ENCODE measurements around the gene CLCNKA. TPM values are rescaled to one million over a fixed set of nuclear protein-coding genes. Genes with fewer than 3 reads are reported as not detected.
A peak's percentile ranks its signal among the peaks of the same experiment; 100 is the strongest.

The CLCNKA gene
- total RNA-seq, 4 donors from 2014 or later, result 2.9 TPM; not detected in 3

DNA sequence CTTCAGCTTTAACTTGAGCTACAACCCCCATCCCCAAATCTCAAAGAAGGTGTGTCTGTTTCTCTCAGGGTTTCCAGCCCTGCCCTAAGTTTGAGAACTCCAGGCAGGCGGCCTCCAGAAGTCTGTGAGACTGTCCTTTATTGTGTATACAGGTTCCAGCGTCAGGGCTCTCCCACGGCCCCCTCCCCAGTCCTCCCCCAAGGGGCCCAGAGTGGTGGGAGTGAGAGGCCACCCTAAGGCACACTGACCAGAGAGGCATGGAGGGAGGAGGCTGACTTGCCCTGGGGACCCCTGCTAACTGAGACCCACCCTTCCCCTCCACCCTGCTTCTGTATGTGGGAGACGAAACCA is 8.0 kb upstream of the CLCNKA start:
- Histone ChIP-seq H3K4me3 (no peak overlapping the region), H3K27me3 (no peaks in the 10 kb centered on the region), H3K4me1 (peaks cover 17 to 32% of the 10 kb centered on the region in 2 donors), H3K27ac (peak overlapping the region; percentile 97), H3K36me3 (no peaks in the 10 kb centered on the region), H3K9me3 (no peaks in the 10 kb centered on the region)
- DNase-seq, result no peak
- no peak for TF ChIP-seq POLR2A (IDR thresholded peaks at IDR 0.05)
- TF ChIP-seq, protein P1, sequence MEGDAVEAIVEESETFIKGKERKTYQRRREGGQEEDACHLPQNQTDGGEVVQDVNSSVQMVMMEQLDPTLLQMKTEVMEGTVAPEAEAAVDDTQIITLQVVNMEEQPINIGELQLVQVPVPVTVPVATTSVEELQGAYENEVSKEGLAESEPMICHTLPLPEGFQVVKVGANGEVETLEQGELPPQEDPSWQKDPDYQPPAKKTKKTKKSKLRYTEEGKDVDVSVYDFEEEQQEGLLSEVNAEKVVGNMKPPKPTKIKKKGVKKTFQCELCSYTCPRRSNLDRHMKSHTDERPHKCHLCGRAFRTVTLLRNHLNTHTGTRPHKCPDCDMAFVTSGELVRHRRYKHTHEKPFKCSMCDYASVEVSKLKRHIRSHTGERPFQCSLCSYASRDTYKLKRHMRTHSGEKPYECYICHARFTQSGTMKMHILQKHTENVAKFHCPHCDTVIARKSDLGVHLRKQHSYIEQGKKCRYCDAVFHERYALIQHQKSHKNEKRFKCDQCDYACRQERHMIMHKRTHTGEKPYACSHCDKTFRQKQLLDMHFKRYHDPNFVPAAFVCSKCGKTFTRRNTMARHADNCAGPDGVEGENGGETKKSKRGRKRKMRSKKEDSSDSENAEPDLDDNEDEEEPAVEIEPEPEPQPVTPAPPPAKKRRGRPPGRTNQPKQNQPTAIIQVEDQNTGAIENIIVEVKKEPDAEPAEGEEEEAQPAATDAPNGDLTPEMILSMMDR (IDR thresholded peaks at IDR 0.05), result no peak
- intact Hi-C loops (cut with DNase I; ENCODE audit: low total_unique reads), result no loop called here

DNA sequence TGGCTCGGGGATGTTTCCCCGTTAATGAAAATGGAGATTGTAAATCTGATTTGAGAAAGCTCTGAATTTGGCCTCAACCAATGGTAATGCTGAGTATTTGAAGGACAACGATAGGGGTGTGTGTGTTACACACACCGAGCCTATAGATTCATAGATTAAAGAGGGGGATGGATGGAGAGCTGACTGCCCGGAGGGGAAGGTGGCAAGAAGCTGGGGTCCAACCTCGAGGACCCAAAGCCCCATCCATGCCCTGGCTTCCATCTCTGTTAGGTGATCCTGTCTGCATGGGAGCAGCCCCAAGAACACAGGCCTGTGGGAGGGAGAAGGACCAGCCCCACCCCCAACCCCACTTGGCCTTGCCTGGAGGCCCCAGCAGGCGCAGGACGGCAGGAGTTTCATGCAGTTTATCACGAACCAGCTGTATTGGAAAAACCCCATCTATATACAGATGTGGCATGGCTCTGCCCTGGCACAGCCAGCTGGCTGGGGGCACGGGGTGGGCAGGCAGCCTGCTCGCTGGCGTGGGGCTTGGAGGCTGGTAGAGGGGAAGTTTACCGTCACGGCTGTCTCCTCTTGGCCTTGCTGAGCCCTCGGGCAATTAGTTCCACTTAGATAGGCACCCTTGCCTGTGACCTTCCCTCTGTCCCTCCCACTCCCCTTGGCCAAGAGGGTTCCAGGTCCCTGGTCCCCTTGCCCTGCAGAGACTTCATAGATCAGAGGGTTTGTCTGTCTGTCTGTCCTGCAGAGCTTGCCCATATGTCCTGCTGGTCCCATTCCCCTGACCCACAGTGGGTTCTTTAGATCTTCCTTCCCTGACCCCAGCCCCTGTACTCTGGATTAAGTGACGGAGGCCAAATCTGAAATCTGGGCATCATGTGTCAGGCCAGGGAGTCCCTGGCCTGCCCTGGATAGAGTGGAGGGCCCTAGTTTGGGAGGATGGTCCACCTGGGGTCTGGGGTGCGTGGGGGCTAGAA is 7.0 kb upstream of the CLCNKA start:
- no peak overlapping the region for H3K4me3 ChIP-seq
- intact Hi-C loops (cut with DNase I; ENCODE audit: low total_unique reads), result no loop called here
- TF ChIP-seq, protein P1 (IDR thresholded peaks at IDR 0.05), result no peak
- TF ChIP-seq POLR2A (IDR thresholded peaks at IDR 0.05), result no peak
- peak overlapping the region; percentile 97 for H3K27ac ChIP-seq
- H3K4me1 ChIP-seq, result peaks cover 20 to 37% of the 10 kb centered on the region in 2 donors
- H3K9me3 ChIP-seq, result no peaks in the 10 kb centered on the region
- H3K27me3 ChIP-seq, result no peaks in the 10 kb centered on the region
- no peaks in the 10 kb centered on the region for H3K36me3 ChIP-seq
- DNase-seq, result peak; percentile 81 to 90

DNA sequence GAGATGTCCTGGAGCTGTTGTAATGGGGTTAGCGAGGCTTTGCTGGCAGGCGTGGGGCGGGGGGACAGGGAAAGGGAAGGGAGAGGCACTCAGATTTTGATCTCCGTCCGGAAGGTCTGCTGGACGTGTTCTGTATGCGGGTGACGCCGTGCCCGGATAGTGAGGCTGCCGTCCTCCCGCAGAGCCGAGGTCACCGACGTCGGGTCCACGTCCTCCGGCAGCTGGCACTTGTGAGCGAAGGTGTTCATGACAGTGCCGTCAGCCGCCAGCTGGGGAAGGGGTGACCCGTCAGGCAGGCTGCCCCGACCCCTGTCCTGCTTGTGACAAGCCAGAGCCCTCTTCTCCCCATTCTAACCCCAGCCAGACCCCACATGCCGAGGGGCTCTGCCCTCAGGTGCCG is 6.3 kb upstream of the CLCNKA start:
- H3K27me3 ChIP-seq, result no peaks in the 10 kb centered on the region
- peak overlapping the region in 1 of 2 donors; percentile 40 for H3K4me3 ChIP-seq
- H3K4me1 ChIP-seq, result peaks cover 20 to 37% of the 10 kb centered on the region in 2 donors
- H3K36me3 ChIP-seq, result no peaks in the 10 kb centered on the region
- TF ChIP-seq POLR2A (IDR thresholded peaks at IDR 0.05), result no peak
- TF ChIP-seq, protein P1 (IDR thresholded peaks at IDR 0.05), result no peak
- H3K9me3 ChIP-seq, result no peaks in the 10 kb centered on the region
- peak overlapping the region; percentile 97 for H3K27ac ChIP-seq
- DNase-seq, result no peak
- intact Hi-C loops (cut with DNase I; ENCODE audit: low total_unique reads), result no loop called here

DNA sequence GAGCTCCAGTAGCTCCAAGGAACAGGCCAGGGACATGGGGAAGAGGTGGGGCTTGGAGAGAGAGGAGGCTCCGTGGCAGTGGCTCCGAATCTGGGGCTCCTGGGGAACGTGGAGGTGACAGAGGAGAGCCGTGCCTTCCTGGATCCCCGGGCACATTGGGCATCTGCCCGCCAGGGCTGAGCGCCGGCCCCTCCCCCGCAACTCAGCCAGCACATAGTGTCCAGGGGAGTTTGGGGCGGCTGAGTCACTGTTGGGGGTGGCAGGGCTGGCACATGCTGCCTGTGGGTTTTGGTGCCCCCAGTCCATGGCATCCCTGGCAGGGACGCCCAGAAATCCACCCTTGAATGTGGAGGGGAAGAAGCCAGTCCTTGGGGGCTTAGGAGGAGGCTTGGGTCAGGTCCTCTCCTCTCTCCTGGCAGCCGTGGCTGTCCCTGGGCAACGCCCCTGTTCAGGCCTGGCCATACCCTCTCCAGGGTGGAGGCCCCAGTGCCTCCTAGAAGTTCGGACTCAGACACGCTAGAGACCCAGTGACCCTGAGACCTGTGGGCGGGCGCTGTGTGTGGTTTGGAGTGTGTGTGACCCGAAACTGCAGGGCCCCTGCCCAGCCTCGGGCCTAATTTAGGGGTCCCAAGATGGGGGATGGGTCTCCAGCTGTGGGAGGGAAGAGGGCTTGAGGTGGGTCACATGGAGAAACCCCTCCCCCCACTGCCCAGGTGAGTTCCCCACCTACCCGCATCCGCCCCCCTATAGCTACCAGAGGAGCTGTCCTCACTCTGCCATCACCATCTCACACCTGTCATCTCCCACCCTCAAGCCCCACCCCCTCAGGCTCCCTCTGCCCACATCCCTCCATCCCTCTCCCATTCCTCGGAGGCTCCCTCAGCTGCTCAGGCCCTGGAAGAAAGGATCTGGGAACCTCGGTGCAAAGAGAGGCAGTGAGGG is 5.6 kb upstream of the CLCNKA start:
- Histone ChIP-seq H3K36me3 (no peaks in the 10 kb centered on the region), H3K4me3 (peak overlapping the region; percentile 38 to 40), H3K9me3 (no peaks in the 10 kb centered on the region), H3K27me3 (no peaks in the 10 kb centered on the region), H3K4me1 (peaks cover 20 to 37% of the 10 kb centered on the region in 2 donors), H3K27ac (peak overlapping the region; percentile 97)
- intact Hi-C loops (cut with DNase I; ENCODE audit: low total_unique reads), result no loop called here
- peak; percentile 67 to 75 for DNase-seq
- peak in 1 of 2 donors; percentile 39 for TF ChIP-seq POLR2A (IDR thresholded peaks at IDR 0.05)
- TF ChIP-seq, protein P1 (IDR thresholded peaks at IDR 0.05), result no peak
